Natural killer cell (primary cell): ENCODE data around the gene ADGRD1. TPM values are rescaled to one million over a fixed set of nuclear protein-coding genes. Genes with fewer than 3 reads are reported as not detected.

Source experiments
- ATAC-seq, 3 donors: fragments of 150-1000 bp in 2 of 3; fragments of 200-7000 bp in 1 of 3; cut with Tn5 transposase; 1 replicate in 1 of 3; 2 replicates in 2 of 3; pipeline ENCODE4 v1.10.0; 2021; ENCODE audit warnings: mild to moderate bottlenecking in 2 of 3, moderate library complexity in 2 of 3
- DNase-seq, 2 donors: peaks; one replicate each; pipeline versions ENCODE4 v3.0.0 to v3.0.0-alpha.2; 2013 to 2021; ENCODE audit warnings: mixed read lengths in 1 of 2
- H3K27ac ChIP-seq: one replicate; pipeline ENCODE4 v1.5.1; 2013; ENCODE audit warnings: mild to moderate bottlenecking, low read length
- H3K27me3 ChIP-seq: one replicate; pipeline ENCODE4 v1.6.1; 2013; ENCODE audit warnings: low read length; ENCODE audit not compliant: control insufficient read depth, insufficient read depth
- H3K36me3 ChIP-seq: one replicate; pipeline ENCODE4 v1.6.1; 2013; ENCODE audit warnings: low read length; ENCODE audit not compliant: control insufficient read depth, insufficient read depth
- H3K4me1 ChIP-seq: one replicate; pipeline ENCODE4 v1.6.1; 2013; ENCODE audit warnings: low read length; ENCODE audit not compliant: control insufficient read depth, insufficient read depth
- H3K4me3 ChIP-seq: one replicate; pipeline ENCODE4 v1.5.1; 2013; ENCODE audit warnings: low read length
- H3K9me3 ChIP-seq: one replicate; pipeline ENCODE4 v1.6.1; 2013; ENCODE audit warnings: low read length; ENCODE audit not compliant: control insufficient read depth, insufficient read depth
- H3K27ac Mint-ChIP-seq, 2 donors: one replicate each; pipeline ENCODE4 v1.8.0; 2022; ENCODE audit warnings: mild to moderate bottlenecking in 2 of 2, mixed read lengths in 2 of 2, moderate library complexity in 1 of 2
- H3K27me3 Mint-ChIP-seq, 2 donors: one replicate each; pipeline ENCODE4 v1.8.0; 2022; ENCODE audit warnings: low read depth in 2 of 2, mixed read lengths in 2 of 2
- H3K36me3 Mint-ChIP-seq: one replicate; pipeline ENCODE4 v1.8.0; 2022; ENCODE audit warnings: mixed read lengths
- H3K4me1 Mint-ChIP-seq, 2 donors: one replicate each; pipeline ENCODE4 v1.8.0; 2022; ENCODE audit warnings: mixed read lengths in 2 of 2
- H3K4me3 Mint-ChIP-seq: one replicate; pipeline ENCODE4 v1.8.0; 2022; ENCODE audit warnings: mild to moderate bottlenecking, moderate library complexity, mixed read lengths
- H3K9me3 Mint-ChIP-seq, 2 donors: one replicate each; pipeline ENCODE4 v1.8.0; 2022; ENCODE audit warnings: mixed read lengths in 2 of 2
- CTCF ChIP-seq: fragments of 200-600 bp; IDR thresholded peaks from one replicate; pipeline ENCODE4 v1.8.0; 2022; ENCODE audit warnings: antibody characterized with exemption
- WGBS: methylation state at CpG from one replicate; pipeline ENCODE4 v1.1.7; 2013; ENCODE audit warnings: missing lambda C conversion rate; ENCODE audit not compliant: insufficient coverage; 5-methylcytosine and 5-hydroxymethylcytosine counted together
- intact Hi-C: fragments of 100-400 bp; cut with micrococcal nuclease; formaldehyde crosslinking; loops from one replicate; pipeline ENCODE4 v1.14.2; 2022
- total RNA-seq, 4 donors: library from RNA; stranded (reverse); fragments of 120-200 nt in 1 of 4; gene quantifications; one replicate each; pipeline versions ENCODE4 v1.2.3 to v1.2.4, GENCODE V29; 2013 to 2022

ADGRD1 gene
- total RNA-seq, 3 donors from 2014 or later (not counting 1 experiment from before 2014, with no cell fraction given) = 0.50 to 3.9 (median 1.4) TPM

DNA sequence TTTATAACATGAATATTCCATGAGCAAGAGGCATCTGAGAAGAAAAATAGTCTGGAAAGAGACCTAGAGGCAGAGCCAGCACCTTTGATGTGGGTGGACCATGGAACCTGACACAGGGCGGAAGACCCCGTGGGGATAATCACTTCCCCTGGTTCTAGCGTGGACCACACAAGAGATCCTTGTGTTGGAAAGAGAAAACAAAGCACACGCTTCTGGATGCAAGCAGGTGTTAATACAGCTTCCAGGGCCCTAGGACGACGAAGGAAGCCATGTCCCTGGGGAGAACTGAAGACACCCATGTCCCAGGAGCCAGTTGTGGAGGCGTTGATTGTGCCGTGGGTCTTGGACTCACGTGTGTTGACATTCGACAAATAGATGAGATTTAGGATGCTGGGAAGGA, 102.9 kb downstream of the ADGRD1 start:
- intact Hi-C loops = no loop called here
- Mint-ChIP-seq H3K4me1 (no peaks in the 10 kb centered on the region), H3K27me3 (peaks cover 8 to 38% of the 10 kb centered on the region in 2 donors), H3K9me3 (no peaks in the 10 kb centered on the region), H3K4me3 (no peak overlapping the region), H3K36me3 (no peaks in the 10 kb centered on the region), H3K27ac (no peak overlapping the region)
- 70% methylated on average over 10 of the region's 10 CpGs for WGBS
- ATAC-seq (no peak), DNase-seq (no peak)
- Histone ChIP-seq H3K27me3 (no peaks in the 10 kb centered on the region), H3K36me3 (no peaks in the 10 kb centered on the region), H3K4me1 (no peaks in the 10 kb centered on the region), H3K9me3 (no peaks in the 10 kb centered on the region), H3K27ac (no peak overlapping the region), H3K4me3 (no peak overlapping the region)
- no peak for TF ChIP-seq CTCF

DNA sequence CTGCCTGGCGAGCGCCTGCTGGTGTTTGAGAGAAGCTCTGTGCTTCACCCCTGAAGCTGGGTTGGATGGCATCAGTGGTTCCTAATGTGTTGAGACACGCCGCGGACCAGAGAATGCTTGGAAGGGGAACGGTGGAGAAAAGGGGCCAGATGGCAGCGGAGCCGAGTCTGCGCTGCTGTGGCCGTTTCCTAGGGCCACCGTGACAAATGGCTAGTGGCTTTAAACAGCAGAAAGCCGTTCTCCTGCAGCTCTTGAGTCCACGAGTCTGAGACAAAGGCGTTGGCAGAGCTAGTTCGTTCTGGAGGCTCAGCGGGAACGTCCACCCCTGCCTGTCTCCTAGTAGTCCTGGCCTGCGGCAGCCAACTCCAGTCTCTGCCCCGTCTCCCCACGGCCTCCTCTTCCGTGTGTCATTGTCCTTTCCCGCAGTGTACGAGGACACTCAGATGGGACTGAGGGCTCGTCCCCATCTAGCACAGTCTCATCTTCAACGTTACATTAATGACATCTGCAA, 103.6 kb downstream of the ADGRD1 start:
- Mint-ChIP-seq H3K4me1 (no peaks in the 10 kb centered on the region), H3K27me3 (peaks cover 8 to 39% of the 10 kb centered on the region in 2 donors), H3K4me3 (no peak overlapping the region), H3K36me3 (no peaks in the 10 kb centered on the region), H3K27ac (no peak overlapping the region), H3K9me3 (no peaks in the 10 kb centered on the region)
- H3K9me3 ChIP-seq = no peaks in the 10 kb centered on the region
- ATAC-seq = no peak
- H3K4me1 ChIP-seq = no peaks in the 10 kb centered on the region
- WGBS = 82% methylated on average over 25 of the region's 25 CpGs
- no peak for TF ChIP-seq CTCF
- H3K27ac ChIP-seq = no peak overlapping the region
- intact Hi-C loops = no loop called here
- no peak overlapping the region for H3K4me3 ChIP-seq
- no peaks in the 10 kb centered on the region for H3K36me3 ChIP-seq
- no peak for DNase-seq
- H3K27me3 ChIP-seq = no peaks in the 10 kb centered on the region

- Mint-ChIP-seq H3K27me3 (peaks cover 8 to 39% of the 10 kb centered on the region in 2 donors), H3K27ac (no peak overlapping the region), H3K4me1 (no peaks in the 10 kb centered on the region), H3K36me3 (no peaks in the 10 kb centered on the region), H3K4me3 (no peak overlapping the region), H3K9me3 (no peaks in the 10 kb centered on the region)
- Histone ChIP-seq H3K27me3 (no peaks in the 10 kb centered on the region), H3K27ac (no peak overlapping the region), H3K9me3 (no peaks in the 10 kb centered on the region), H3K4me3 (no peak overlapping the region), H3K36me3 (no peaks in the 10 kb centered on the region), H3K4me1 (no peaks in the 10 kb centered on the region)
- intact Hi-C loops = no loop called here
- DNase-seq = no peak
- ATAC-seq = no peak
- 92% methylated on average over 11 of the region's 11 CpGs for WGBS
- TF ChIP-seq CTCF = no peak
These were observed 104.2 kb downstream of the ADGRD1 start for GRCh38 chr12:131057722-131058515.
